Measurements from ENCODE around the gene MGP. TPM values are rescaled to one million over a fixed set of nuclear protein-coding genes. Genes with fewer than 3 reads are reported as not detected.

MGP gene
- total RNA-seq, 1 donor from 2014 or later, result 223 TPM

Other genes with a start within 250 kb of the MGP start
- 0.12 TPM for gene GUCY2C, start 189.3 kb downstream of the MGP start, total RNA-seq
- gene WBP11, start 82.4 kb downstream of the MGP start, total RNA-seq, result 41.1 TPM
- 0.43 TPM for gene C12orf60, start 82.2 kb downstream of the MGP start, total RNA-seq
- 0.46 TPM for gene SMCO3, start 71.7 kb downstream of the MGP start, total RNA-seq
- gene ART4, start 42.3 kb downstream of the MGP start, total RNA-seq, result 3.2 TPM
- 0.49 TPM for gene ERP27, start 52.7 kb upstream of the MGP start, total RNA-seq
- 86.1 TPM for gene ARHGDIB, start 75.7 kb upstream of the MGP start, total RNA-seq
- not detected for gene PDE6H, start 87.2 kb upstream of the MGP start, total RNA-seq

Measured in mucosa of gallbladder (tissue), 1 donor.